Left ventricle myocardium inferior (tissue), 1 donor: ENCODE data around the gene FAM131C. TPM values are rescaled to one million over a fixed set of nuclear protein-coding genes. Genes with fewer than 3 reads are reported as not detected.

Source experiments
- DNase-seq: peaks from one replicate; pipeline ENCODE4 v3.0.0-alpha.2; 2020
- H3K27ac ChIP-seq: fragments of 200-600 bp; replicated peaks from 2 replicates; pipeline ENCODE4 v1.8.0; 2021
- H3K27me3 ChIP-seq: fragments of 200-600 bp; 2 replicates; pipeline ENCODE4 v1.8.0; 2021; ENCODE audit warnings: low read depth
- H3K36me3 ChIP-seq: fragments of 200-600 bp; 2 replicates; pipeline ENCODE4 v1.8.0; 2021
- H3K4me1 ChIP-seq: fragments of 200-600 bp; 2 replicates; pipeline ENCODE4 v1.8.0; 2021
- H3K4me3 ChIP-seq: fragments of 200-600 bp; 2 replicates; pipeline ENCODE4 v1.8.0; 2021; ENCODE audit warnings: mild to moderate bottlenecking, moderate library complexity
- H3K9me3 ChIP-seq: fragments of 200-600 bp; replicated peaks from 2 replicates; pipeline ENCODE4 v1.8.0; 2021
- CTCF ChIP-seq: fragments of 200-600 bp; IDR thresholded peaks from 2 replicates; pipeline ENCODE4 v1.8.0; 2021; ENCODE audit warnings: antibody characterized with exemption, mild to moderate bottlenecking, borderline replicate concordance
- intact Hi-C: fragments of 100-400 bp; cut with micrococcal nuclease; formaldehyde crosslinking; loops from one replicate; pipeline ENCODE4 v1.11.0; 2022
- total RNA-seq: library from RNA; stranded (reverse); fragmentation: NEBNext Ultra II Directional; extraction: Animal tissue kit (Norgen Biotek cat#: 25700); gene quantifications from one replicate; pipeline ENCODE4 v1.2.1, GENCODE V29; 2021
- donor health status: DM: no; HTN: yes; CAD: no; lungs with severe emphysema.

The FAM131C gene
- total RNA-seq, 1 donor from 2014 or later: 5.4 TPM

- Histone ChIP-seq H3K4me1 (peaks cover 6% of the 10 kb centered on the region), H3K4me3 (no peak overlapping the region), H3K27me3 (no peaks in the 10 kb centered on the region), H3K36me3 (peaks cover 17% of the 10 kb centered on the region), H3K9me3 (no peaks in the 10 kb centered on the region), H3K27ac (no peak overlapping the region)
- DNase-seq: no peak
- TF ChIP-seq CTCF: no peak
- intact Hi-C loops: no loop called here
Measured at GRCh38 chr1:16119926-16120325, 46.5 kb upstream of the FAM131C start.

GRCh38 chr1:16119504-16119903, 46.1 kb upstream of the FAM131C start:
- Histone ChIP-seq H3K4me1 (peaks cover 2% of the 10 kb centered on the region), H3K36me3 (peaks cover 13% of the 10 kb centered on the region), H3K27ac (no peak overlapping the region), H3K4me3 (no peak overlapping the region), H3K27me3 (no peaks in the 10 kb centered on the region), H3K9me3 (no peaks in the 10 kb centered on the region)
- TF ChIP-seq CTCF: no peak
- no peak for DNase-seq
- intact Hi-C loops: no loop called here

GRCh38 chr1:16118706-16119105, 45.3 kb upstream of the FAM131C start:
- H3K27ac ChIP-seq: no peak overlapping the region
- H3K36me3 ChIP-seq: peaks cover 7% of the 10 kb centered on the region
- no peaks in the 10 kb centered on the region for H3K9me3 ChIP-seq
- H3K4me3 ChIP-seq: no peak overlapping the region
- H3K4me1 ChIP-seq: no peaks in the 10 kb centered on the region
- intact Hi-C loops: no loop called here
- no peak for DNase-seq
- no peaks in the 10 kb centered on the region for H3K27me3 ChIP-seq
- TF ChIP-seq CTCF: no peak

GRCh38 chr1:16117936-16118335, 44.5 kb upstream of the FAM131C start:
- H3K36me3 ChIP-seq: no peaks in the 10 kb centered on the region
- intact Hi-C loops: no loop called here
- no peak overlapping the region for H3K27ac ChIP-seq
- TF ChIP-seq CTCF: no peak
- no peaks in the 10 kb centered on the region for H3K27me3 ChIP-seq
- H3K9me3 ChIP-seq: no peaks in the 10 kb centered on the region
- no peak overlapping the region for H3K4me3 ChIP-seq
- DNase-seq: no peak
- H3K4me1 ChIP-seq: peaks cover 2% of the 10 kb centered on the region

GRCh38 chr1:16117369-16117768, 43.9 kb upstream of the FAM131C start:
- no peaks in the 10 kb centered on the region for H3K27me3 ChIP-seq
- no peak overlapping the region for H3K4me3 ChIP-seq
- no peaks in the 10 kb centered on the region for H3K9me3 ChIP-seq
- TF ChIP-seq CTCF: no peak
- no peak overlapping the region for H3K27ac ChIP-seq
- intact Hi-C loops: no loop called here
- H3K4me1 ChIP-seq: peaks cover 8% of the 10 kb centered on the region
- DNase-seq: no peak
- H3K36me3 ChIP-seq: no peaks in the 10 kb centered on the region

GRCh38 chr1:16116625-16117024, 43.2 kb upstream of the FAM131C start:
- H3K27me3 ChIP-seq: no peaks in the 10 kb centered on the region
- H3K27ac ChIP-seq: no peak overlapping the region
- no peak for TF ChIP-seq CTCF
- intact Hi-C loops: no loop called here
- no peaks in the 10 kb centered on the region for H3K36me3 ChIP-seq
- no peaks in the 10 kb centered on the region for H3K9me3 ChIP-seq
- H3K4me1 ChIP-seq: peaks cover 15% of the 10 kb centered on the region
- no peak for DNase-seq
- no peak overlapping the region for H3K4me3 ChIP-seq
